HepG2 (cell line): ENCODE measurements around the gene CPHXL2. TPM values are rescaled to one million over a fixed set of nuclear protein-coding genes. Genes with fewer than 3 reads are reported as not detected.

Source experiments
- ADNP ChIP-seq: sonication (generic); formaldehyde crosslinking; IDR thresholded peaks from 2 replicates; pipeline ENCODE4 v1.4.0; 2020; ENCODE audit warnings: missing genetic modification reagents
- CSRNP1 ChIP-seq: sonication (generic); formaldehyde crosslinking; IDR thresholded peaks from 2 replicates; pipeline ENCODE4 v1.8.1; 2023; ENCODE audit warnings: mild to moderate bottlenecking, missing genetic modification reagents
- FOXC1 ChIP-seq: sonication (generic); formaldehyde crosslinking; IDR thresholded peaks from 2 replicates; pipeline ENCODE4 v1.8.0; 2022; ENCODE audit warnings: mild to moderate bottlenecking, missing genetic modification reagents, borderline replicate concordance
- GMEB1 ChIP-seq: sonication (generic); formaldehyde crosslinking; IDR thresholded peaks from 2 replicates; pipeline ENCODE4 v1.5.1; 2020; ENCODE audit warnings: missing genetic modification reagents, mild to moderate bottlenecking, borderline replicate concordance
- MBNL3 ChIP-seq: fragments of 250-450 bp; sonication (Bioruptor Pico); conservative IDR thresholded peaks from 2 replicates; pipeline ENCODE4 v1.8.0; 2022; ENCODE audit warnings: mild to moderate bottlenecking, inconsistent platforms
- MIER3 ChIP-seq: IDR thresholded peaks from 2 replicates; pipeline ENCODE4 v1.6.1; 2016; ENCODE audit warnings: missing compliant biosample characterization, borderline replicate concordance
- MZF1 ChIP-seq: sonication (generic); formaldehyde crosslinking; IDR thresholded peaks from 2 replicates; pipeline ENCODE4 v1.8.1; 2023; ENCODE audit warnings: mild to moderate bottlenecking, missing genetic modification reagents, borderline replicate concordance
- TBL1XR1 ChIP-seq: fragments of 150-350 bp; IDR thresholded peaks from 2 replicates; pipeline ENCODE4 v1.6.1; 2014; ENCODE audit warnings: borderline replicate concordance, low read length; ENCODE audit not compliant: partially characterized antibody
- TBX2 ChIP-seq: sonication (generic); formaldehyde crosslinking; IDR thresholded peaks from 2 replicates; pipeline ENCODE4 v1.5.0; 2020; ENCODE audit warnings: missing genetic modification reagents, mild to moderate bottlenecking, borderline replicate concordance
- THYN1 ChIP-seq: sonication (generic); formaldehyde crosslinking; IDR thresholded peaks from 2 replicates; pipeline ENCODE4 v1.8.1; 2023; ENCODE audit warnings: low read depth, mild to moderate bottlenecking, moderate library complexity, missing genetic modification reagents, borderline replicate concordance
- XRCC5 ChIP-seq: fragments of 200-400 bp; formaldehyde crosslinking; optimal IDR thresholded peaks from 2 replicates; pipeline ENCODE3; 2017; ENCODE audit warnings: mild to moderate bottlenecking, low read length
- ZBTB3 ChIP-seq: sonication (generic); formaldehyde crosslinking; IDR thresholded peaks from 2 replicates; pipeline ENCODE4 v1.4.0; 2020; ENCODE audit warnings: low read depth, mild to moderate bottlenecking, moderate library complexity, missing genetic modification reagents, borderline replicate concordance
- ZNF136 ChIP-seq: sonication (generic); formaldehyde crosslinking; IDR thresholded peaks from 2 replicates; pipeline ENCODE4 v1.8.1; 2022; ENCODE audit warnings: low read depth, mild to moderate bottlenecking, moderate library complexity, missing genetic modification reagents
- ZNF276 ChIP-seq: sonication (generic); formaldehyde crosslinking; IDR thresholded peaks from 2 replicates; pipeline ENCODE4 v1.4.0; 2020; ENCODE audit warnings: mild to moderate bottlenecking, low read depth, missing genetic modification reagents
- ZNF484 ChIP-seq: sonication (generic); formaldehyde crosslinking; IDR thresholded peaks from 2 replicates; pipeline ENCODE4 v1.5.1; 2020; ENCODE audit warnings: mild to moderate bottlenecking, low read depth, missing genetic modification reagents, borderline replicate concordance
- ZNF512B ChIP-seq: sonication (generic); formaldehyde crosslinking; IDR thresholded peaks from 2 replicates; pipeline ENCODE4 v1.5.1; 2020; ENCODE audit warnings: missing genetic modification reagents, mild to moderate bottlenecking, borderline replicate concordance
- ZNF577 ChIP-seq: sonication (generic); formaldehyde crosslinking; IDR thresholded peaks from 2 replicates; pipeline ENCODE4 v1.4.0; 2020; ENCODE audit warnings: mild to moderate bottlenecking, low read depth, missing genetic modification reagents, borderline replicate concordance
- ZNF580 ChIP-seq: IDR thresholded peaks from 2 replicates; pipeline ENCODE4 v1.6.1; 2016; ENCODE audit warnings: low read depth, borderline replicate concordance
- polyA plus RNA-seq, 8 experiments: library from polyadenylated mRNA; depleted of rRNA in 3 of 8; stranded (reverse) in 7 of 8; unstranded in 1 of 8; fragments of >200 nt; fragmentation: Illumina TruSeq in 4 of 8; extraction: Trizol in 4 of 8; gene quantifications; 2 replicates each; pipeline versions ENCODE4 v1.2.1 to v1.2.3, GENCODE V29; 2011 to 2016; ENCODE audit warnings: low read depth in 4 of 8, missing spikeins in 1 of 8, mixed read lengths in 1 of 8; ENCODE audit not compliant: insufficient read depth in 1 of 8
- total RNA-seq, 5 experiments: library from RNA; depleted of rRNA; stranded (reverse); fragments of >200 nt; fragmentation: Illumina TruSeq; extraction: Trizol; gene quantifications; 2 replicates each; pipeline ENCODE4 v1.2.3, GENCODE V29; 2016; ENCODE audit warnings: low read depth in 1 of 5

The CPHXL2 gene
- total and polyA plus RNA-seq, 2 of the 13 experiments (the other 11 are each of a cell fraction or from before 2014, with no cell fraction given), result not detected

DNA sequence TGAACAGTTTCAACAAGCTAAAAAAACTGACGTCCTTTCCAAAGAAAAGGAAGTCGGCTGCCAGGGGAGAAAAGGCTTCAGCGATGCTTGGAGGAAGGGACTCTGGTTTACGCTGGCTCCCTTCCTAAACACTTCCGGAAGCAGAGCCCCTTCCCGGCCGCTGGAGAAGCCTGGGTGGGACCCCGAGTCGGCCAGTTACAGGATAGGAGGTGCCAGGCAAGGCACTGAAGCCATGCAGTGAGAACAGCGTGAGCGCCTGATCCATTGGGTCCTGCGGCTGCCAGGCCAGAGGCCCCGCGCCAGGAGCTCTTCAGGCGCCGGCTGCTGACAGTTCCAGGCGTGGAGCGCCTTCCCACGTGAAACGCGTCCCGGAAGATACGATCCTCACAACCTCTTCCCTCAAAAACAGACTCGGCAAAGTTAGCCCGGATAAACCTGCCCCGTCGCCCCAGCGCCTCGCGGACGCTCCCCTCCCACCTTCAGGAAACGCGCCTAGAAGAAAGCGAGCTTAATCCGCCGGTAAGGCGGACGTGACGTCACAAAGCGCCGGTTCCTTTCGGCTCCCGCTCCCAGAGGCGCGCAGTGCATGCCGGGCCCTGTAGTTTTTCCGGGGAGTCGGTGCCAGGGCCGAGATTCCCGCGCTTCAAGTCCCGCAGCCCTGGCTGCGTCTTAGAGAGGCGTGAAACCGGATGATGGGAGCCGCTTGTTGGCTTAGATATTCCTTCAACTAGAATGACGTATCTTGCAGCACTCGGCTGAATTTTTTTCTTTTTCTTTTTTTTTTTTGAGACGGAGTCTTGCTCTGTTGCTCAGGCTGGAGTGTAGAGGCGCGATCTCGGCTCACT is 53.8 kb downstream of the CPHXL2 start, which contains the start of gene ADAT1 (continued):
- TF ChIP-seq ZNF484 (no peak), MIER3 (peak; percentile 86; the same call in 1 of the 2 replicates), ZNF580 (CRISPR knock-in tag) (peak; percentile 91; the same call in 1 of the 2 replicates), GMEB1 (CRISPR knock-in tag) (peak; percentile 87), MZF1 (no peak), MBNL3 (CRISPR knock-in tag) (no peak), ZNF512B (no peak), XRCC5 (peak; percentile 50), CSRNP1 (CRISPR knock-in tag) (no peak; the same call in 1 of the 2 replicates), TBL1XR1 (peak; percentile 63), TBX2 (CRISPR knock-in tag) (peak; percentile 80), ZBTB3 (CRISPR knock-in tag) (no peak), ZNF577 (no peak), FOXC1 (CRISPR knock-in tag) (peak; percentile 94), ADNP (CRISPR knock-in tag) (no peak), ZNF136 (CRISPR knock-in tag) (peak; percentile 67; the same call in 1 of the 2 replicates), THYN1 (no peak), ZNF276 (CRISPR knock-in tag) (no peak; the same call in 1 of the 2 replicates)
